HL-60 (cell line): ENCODE data around the gene ABCG8.

Experiments
- GABPA ChIP-seq: IDR thresholded peaks from 2 replicates; pipeline ENCODE4 v1.6.1; 2012; ENCODE audit warnings: low read depth
- POLR2AphosphoS5 ChIP-seq: IDR thresholded peaks from 2 replicates; pipeline ENCODE4 v1.6.1; 2012; ENCODE audit warnings: low read depth
- SPI1 ChIP-seq: IDR thresholded peaks from 2 replicates; pipeline ENCODE4 v1.6.1; 2012; ENCODE audit warnings: low read depth, mild to moderate bottlenecking, borderline replicate concordance
- TF ChIP-seq, protein P1 (sequence below): IDR thresholded peaks from 2 replicates; pipeline ENCODE4 v1.6.1; 2012; ENCODE audit warnings: low read depth; ENCODE audit not compliant: insufficient replicate concordance
- TF ChIP-seq, protein P2 (sequence below): IDR thresholded peaks from one replicate; pipeline ENCODE4 v1.5.1; 2011; ENCODE audit warnings: low read length, control low read depth, inconsistent platforms; ENCODE audit not compliant: insufficient read depth

DNA sequence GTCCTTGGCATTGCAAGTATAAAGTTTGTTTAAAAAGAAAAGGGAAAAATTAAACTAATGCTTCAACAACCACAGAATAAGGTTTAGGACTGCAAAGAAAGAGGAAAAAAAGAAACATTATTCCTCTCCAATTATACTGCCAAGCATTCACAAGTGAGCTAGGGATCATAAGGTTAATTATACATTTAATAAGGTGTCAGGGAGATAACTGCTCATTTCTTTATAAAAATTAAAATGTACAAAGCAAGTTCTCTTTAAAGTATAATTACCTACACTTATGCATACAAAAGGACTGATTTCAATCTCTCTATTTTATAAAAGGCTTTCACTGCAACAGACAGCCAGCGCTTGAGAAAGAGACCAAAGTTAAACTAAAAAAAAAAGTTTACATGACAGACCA is 58.1 kb downstream of the ABCG8 start:
- TF ChIP-seq, protein P1, sequence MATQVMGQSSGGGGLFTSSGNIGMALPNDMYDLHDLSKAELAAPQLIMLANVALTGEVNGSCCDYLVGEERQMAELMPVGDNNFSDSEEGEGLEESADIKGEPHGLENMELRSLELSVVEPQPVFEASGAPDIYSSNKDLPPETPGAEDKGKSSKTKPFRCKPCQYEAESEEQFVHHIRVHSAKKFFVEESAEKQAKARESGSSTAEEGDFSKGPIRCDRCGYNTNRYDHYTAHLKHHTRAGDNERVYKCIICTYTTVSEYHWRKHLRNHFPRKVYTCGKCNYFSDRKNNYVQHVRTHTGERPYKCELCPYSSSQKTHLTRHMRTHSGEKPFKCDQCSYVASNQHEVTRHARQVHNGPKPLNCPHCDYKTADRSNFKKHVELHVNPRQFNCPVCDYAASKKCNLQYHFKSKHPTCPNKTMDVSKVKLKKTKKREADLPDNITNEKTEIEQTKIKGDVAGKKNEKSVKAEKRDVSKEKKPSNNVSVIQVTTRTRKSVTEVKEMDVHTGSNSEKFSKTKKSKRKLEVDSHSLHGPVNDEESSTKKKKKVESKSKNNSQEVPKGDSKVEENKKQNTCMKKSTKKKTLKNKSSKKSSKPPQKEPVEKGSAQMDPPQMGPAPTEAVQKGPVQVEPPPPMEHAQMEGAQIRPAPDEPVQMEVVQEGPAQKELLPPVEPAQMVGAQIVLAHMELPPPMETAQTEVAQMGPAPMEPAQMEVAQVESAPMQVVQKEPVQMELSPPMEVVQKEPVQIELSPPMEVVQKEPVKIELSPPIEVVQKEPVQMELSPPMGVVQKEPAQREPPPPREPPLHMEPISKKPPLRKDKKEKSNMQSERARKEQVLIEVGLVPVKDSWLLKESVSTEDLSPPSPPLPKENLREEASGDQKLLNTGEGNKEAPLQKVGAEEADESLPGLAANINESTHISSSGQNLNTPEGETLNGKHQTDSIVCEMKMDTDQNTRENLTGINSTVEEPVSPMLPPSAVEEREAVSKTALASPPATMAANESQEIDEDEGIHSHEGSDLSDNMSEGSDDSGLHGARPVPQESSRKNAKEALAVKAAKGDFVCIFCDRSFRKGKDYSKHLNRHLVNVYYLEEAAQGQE, result no peak
- TF ChIP-seq, protein P2, sequence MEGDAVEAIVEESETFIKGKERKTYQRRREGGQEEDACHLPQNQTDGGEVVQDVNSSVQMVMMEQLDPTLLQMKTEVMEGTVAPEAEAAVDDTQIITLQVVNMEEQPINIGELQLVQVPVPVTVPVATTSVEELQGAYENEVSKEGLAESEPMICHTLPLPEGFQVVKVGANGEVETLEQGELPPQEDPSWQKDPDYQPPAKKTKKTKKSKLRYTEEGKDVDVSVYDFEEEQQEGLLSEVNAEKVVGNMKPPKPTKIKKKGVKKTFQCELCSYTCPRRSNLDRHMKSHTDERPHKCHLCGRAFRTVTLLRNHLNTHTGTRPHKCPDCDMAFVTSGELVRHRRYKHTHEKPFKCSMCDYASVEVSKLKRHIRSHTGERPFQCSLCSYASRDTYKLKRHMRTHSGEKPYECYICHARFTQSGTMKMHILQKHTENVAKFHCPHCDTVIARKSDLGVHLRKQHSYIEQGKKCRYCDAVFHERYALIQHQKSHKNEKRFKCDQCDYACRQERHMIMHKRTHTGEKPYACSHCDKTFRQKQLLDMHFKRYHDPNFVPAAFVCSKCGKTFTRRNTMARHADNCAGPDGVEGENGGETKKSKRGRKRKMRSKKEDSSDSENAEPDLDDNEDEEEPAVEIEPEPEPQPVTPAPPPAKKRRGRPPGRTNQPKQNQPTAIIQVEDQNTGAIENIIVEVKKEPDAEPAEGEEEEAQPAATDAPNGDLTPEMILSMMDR, result no peak
- TF ChIP-seq POLR2AphosphoS5 (no peak), GABPA (no peak), SPI1 (no peak)
